Endothelial cell (in vitro differentiated cells): ENCODE results near the gene ADORA1. TPM values are rescaled to one million over a fixed set of nuclear protein-coding genes. Genes with fewer than 3 reads are reported as not detected.

Experiments
- DNase-seq: peaks from one replicate; pipeline ENCODE4 v3.0.0; 2021; ENCODE audit warnings: low spot score
- H3K27ac Mint-ChIP-seq: one replicate; pipeline ENCODE4 v1.8.0; 2021; ENCODE audit warnings: mixed read lengths, inconsistent platforms; ENCODE audit not compliant: unreplicated experiment
- H3K27me3 Mint-ChIP-seq: one replicate; pipeline ENCODE4 v1.8.0; 2021; ENCODE audit warnings: mild to moderate bottlenecking, moderate library complexity, mixed read lengths, inconsistent platforms; ENCODE audit not compliant: unreplicated experiment
- H3K36me3 Mint-ChIP-seq: one replicate; pipeline ENCODE4 v1.8.0; 2021; ENCODE audit warnings: mild to moderate bottlenecking, low read depth, mixed read lengths, inconsistent platforms; ENCODE audit not compliant: unreplicated experiment
- H3K4me1 Mint-ChIP-seq: one replicate; pipeline ENCODE4 v1.8.0; 2021; ENCODE audit warnings: mild to moderate bottlenecking, mixed read lengths, inconsistent platforms; ENCODE audit not compliant: unreplicated experiment
- H3K4me3 Mint-ChIP-seq: one replicate; pipeline ENCODE4 v1.8.0; 2021; ENCODE audit warnings: mild to moderate bottlenecking, mixed read lengths, inconsistent platforms; ENCODE audit not compliant: unreplicated experiment
- H3K9me3 Mint-ChIP-seq: one replicate; pipeline ENCODE4 v1.8.0; 2021; ENCODE audit warnings: mixed read lengths, inconsistent platforms; ENCODE audit not compliant: unreplicated experiment
- total RNA-seq: library from RNA; stranded (reverse); fragmentation: NEBNext Ultra II Directional; extraction: Animal tissue kit (Norgen Biotek cat#: 25700); gene quantifications from one replicate; pipeline ENCODE4 v1.2.1, GENCODE V29; 2021; ENCODE audit not compliant: unreplicated experiment
- TF ChIP-seq, protein P1 (sequence below): fragments of 200-600 bp; sonication (generic); IDR thresholded peaks from one replicate; pipeline ENCODE4 v1.5.0; 2021; ENCODE audit warnings: antibody characterized with exemption; ENCODE audit not compliant: unreplicated experiment

The ADORA1 gene
- total RNA-seq, 1 donor from 2014 or later: 16.3 TPM

DNA sequence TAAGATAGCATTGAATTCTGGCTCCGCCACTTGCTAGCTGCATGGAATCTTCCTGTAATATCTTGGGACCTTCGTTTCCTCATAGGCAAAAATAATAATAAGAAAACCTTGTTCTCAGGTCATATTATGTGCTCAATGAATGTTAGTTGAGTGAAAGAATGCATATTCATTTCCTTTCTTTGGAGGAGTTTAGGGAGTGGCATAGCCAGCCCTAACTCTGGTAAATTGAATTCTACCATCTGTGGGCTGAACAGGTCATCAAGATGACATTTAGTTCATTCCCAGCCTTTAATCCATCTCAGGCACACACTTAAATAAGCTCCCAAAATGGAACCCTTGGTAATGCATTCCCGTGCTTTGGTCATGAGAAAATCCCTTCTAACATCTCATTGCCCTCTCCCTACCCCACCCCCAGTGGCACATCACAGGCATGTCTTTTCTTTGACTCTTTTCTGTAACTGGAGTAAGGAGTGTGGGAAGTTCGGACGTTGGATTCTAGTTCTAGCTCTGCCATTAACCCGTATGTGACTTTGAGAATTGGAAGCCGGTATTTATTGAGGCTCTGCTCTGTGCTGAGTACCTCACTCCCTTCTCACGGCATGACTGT, 28.5 kb upstream of the ADORA1 start:
- peak overlapping the region; percentile 26 for H3K4me3 Mint-ChIP-seq
- peaks cover 15% of the 10 kb centered on the region for H3K4me1 Mint-ChIP-seq
- TF ChIP-seq, protein P1, sequence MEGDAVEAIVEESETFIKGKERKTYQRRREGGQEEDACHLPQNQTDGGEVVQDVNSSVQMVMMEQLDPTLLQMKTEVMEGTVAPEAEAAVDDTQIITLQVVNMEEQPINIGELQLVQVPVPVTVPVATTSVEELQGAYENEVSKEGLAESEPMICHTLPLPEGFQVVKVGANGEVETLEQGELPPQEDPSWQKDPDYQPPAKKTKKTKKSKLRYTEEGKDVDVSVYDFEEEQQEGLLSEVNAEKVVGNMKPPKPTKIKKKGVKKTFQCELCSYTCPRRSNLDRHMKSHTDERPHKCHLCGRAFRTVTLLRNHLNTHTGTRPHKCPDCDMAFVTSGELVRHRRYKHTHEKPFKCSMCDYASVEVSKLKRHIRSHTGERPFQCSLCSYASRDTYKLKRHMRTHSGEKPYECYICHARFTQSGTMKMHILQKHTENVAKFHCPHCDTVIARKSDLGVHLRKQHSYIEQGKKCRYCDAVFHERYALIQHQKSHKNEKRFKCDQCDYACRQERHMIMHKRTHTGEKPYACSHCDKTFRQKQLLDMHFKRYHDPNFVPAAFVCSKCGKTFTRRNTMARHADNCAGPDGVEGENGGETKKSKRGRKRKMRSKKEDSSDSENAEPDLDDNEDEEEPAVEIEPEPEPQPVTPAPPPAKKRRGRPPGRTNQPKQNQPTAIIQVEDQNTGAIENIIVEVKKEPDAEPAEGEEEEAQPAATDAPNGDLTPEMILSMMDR: no peak
- no peak overlapping the region for H3K27ac Mint-ChIP-seq
- no peaks in the 10 kb centered on the region for H3K27me3 Mint-ChIP-seq
- no peak for DNase-seq
- H3K9me3 Mint-ChIP-seq: peaks cover 8% of the 10 kb centered on the region
- H3K36me3 Mint-ChIP-seq: peaks cover 19% of the 10 kb centered on the region

DNA sequence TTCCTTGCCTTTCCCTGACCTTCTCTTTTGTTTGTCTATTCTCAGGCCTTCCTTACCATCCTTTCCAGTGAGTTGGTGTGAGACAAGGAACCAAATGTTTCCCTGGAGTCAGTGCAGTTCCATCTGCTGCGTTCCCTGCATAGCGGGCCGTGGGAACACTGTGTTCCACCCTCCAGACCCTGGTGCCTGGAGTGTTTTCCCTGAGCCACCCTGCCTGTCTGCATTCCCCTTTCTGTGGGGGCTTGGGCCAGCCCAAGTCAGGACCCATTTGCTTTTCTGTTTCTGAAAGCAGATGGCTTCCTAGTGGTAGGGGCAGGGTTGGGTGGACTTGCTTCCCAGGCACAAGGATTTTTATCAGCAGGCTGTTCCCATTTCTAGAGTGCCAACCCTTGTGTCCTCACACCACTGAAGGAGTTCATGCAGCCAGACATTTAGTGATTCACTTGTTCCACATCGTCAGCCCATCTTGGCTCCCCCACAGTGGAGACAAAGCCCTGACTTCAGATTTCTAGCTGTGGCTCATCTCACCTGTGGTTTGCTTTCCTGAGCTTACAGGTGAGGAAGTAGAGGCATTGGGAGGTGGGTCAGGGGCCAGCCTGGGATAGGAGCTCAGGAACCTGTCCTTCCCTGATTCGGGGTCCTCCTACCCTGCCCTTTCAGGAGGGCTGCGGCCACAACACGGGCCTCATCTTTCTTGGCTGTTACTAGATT, 27.6 kb upstream of the ADORA1 start:
- Mint-ChIP-seq H3K27me3 (no peaks in the 10 kb centered on the region), H3K4me1 (peaks cover 15% of the 10 kb centered on the region), H3K27ac (no peak overlapping the region), H3K4me3 (no peak overlapping the region), H3K36me3 (peaks cover 12% of the 10 kb centered on the region), H3K9me3 (peaks cover under 1% of the 10 kb centered on the region)
- no peak for DNase-seq
- TF ChIP-seq, protein P1: no peak

DNA sequence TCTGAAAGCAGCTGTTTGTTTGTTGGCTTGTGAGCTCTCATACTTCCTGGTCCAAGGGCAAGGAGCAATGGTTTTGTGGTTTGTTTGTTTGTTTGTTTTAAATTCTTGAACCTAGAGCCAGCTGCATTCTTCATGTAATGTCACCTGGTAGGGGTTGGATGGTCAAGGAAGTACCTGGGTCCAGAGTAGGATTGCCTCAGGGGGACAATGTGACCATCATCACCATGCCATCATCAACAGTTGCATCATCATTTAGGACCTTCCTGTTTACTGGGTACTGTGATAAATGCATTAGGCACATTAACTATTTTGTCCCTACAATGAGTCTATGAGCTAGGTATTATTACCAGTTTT, 27.0 kb upstream of the ADORA1 start:
- Mint-ChIP-seq H3K27ac (peak overlapping the region; percentile 58), H3K36me3 (peaks cover 9% of the 10 kb centered on the region), H3K4me1 (peaks cover 15% of the 10 kb centered on the region), H3K27me3 (no peaks in the 10 kb centered on the region), H3K4me3 (no peak overlapping the region), H3K9me3 (no peaks in the 10 kb centered on the region)
- DNase-seq: no peak
- TF ChIP-seq, protein P1: no peak

DNA sequence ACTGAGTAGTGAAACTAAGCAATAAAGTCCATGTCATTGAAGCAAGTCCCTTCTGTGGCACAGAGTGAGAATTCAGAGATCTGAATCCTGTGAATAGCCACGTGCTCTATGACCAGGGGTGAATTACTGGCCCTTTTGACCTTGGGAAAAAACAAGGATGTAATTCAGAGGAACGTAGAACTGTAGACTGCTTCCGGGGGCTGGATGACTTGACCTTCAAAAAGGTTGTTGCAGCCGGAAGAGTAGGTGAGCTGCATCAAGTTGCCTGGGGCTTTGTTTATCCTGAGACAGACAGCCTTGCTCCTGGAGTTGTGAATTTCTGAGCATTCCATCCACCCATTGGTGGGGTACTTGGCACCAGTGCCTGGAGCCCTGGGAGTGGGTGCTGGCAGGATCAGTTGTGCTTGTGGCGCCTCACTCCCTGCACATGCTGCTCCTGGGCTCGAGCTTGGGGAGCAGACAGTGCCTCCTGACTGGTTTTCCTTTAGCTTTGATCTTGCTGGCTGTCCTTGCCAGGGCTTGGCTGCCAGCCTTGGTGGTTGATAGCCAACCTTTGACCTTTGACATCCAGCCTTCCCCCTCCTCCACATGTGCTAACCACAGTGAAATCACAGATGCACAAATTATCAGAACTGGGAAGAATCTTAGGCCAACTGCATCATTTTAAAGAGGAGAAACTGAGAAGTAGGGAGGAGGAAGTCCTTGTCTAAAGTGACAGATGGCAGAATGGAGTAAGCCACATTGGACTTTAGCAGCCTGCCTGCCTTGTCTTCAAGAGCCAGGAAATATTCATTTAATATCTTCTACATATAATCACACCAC, 25.5 kb upstream of the ADORA1 start:
- no peaks in the 10 kb centered on the region for H3K9me3 Mint-ChIP-seq
- no peak overlapping the region for H3K27ac Mint-ChIP-seq
- H3K4me3 Mint-ChIP-seq: no peak overlapping the region
- DNase-seq: no peak
- H3K27me3 Mint-ChIP-seq: no peaks in the 10 kb centered on the region
- TF ChIP-seq, protein P1: no peak
- peaks cover 7% of the 10 kb centered on the region for H3K36me3 Mint-ChIP-seq
- H3K4me1 Mint-ChIP-seq: peaks cover 15% of the 10 kb centered on the region
